ENCODE results near the gene CAPZB.

DNA sequence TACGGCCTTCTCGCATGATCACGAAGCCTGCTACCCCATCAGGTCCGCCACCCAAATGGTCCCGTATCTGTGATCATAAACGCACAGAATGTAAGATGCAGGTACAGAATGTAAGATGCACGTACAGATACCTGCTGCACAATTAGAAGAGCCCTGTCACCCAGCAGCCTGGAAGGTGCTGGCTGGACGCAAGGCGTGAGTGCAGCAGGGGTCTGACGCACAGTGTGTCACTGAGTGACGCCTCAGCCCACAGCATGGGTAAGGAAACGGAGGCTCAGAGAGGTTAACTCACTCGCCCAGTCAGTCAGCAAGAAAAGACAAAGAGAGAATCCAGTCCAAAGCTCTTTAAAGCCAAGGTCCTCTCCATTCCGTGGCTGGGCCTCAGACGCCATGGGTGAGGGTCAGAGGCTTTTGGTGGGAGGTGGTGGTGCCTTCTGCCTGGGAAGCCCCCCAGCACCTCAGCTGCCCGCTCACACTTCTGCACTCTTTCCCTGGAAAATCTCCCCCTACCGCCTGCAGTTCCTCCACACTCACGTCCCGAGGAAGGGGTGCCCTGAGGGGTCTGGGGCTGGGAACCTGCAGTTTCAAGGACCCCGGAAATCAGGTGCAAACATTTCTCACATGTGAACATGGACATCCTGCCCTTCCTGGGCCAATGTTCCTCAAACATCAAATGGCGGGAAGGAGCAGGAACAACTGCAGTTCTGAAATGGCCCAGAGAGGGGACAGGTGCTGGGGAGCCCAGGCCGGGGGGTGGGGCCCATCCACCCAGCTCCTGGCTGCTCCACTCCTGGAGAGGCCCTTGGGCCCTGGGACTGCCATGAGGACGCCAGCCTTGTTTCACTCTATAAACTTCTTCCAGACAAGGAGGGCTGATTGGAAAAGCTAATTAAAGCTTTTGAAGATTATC, 113.9 kb downstream of the CAPZB start:
- no peak for TF ChIP-seq EZH2 (IDR thresholded peaks at IDR 0.05; ENCODE audit: insufficient read depth, poor library complexity, severe bottlenecking)
- TF ChIP-seq EZH2phosphoT487 (IDR thresholded peaks at IDR 0.05; ENCODE audit: insufficient read depth, low read depth) = no peak
